Measurements from ENCODE around the gene PID1. TPM values are rescaled to one million over a fixed set of nuclear protein-coding genes. Genes with fewer than 3 reads are reported as not detected.

PID1 gene
- total RNA-seq, 1 donor from 2014 or later, result not detected

- Mint-ChIP-seq H3K4me3 (ENCODE audit: unreplicated experiment) (no peak overlapping the region), H3K4me1 (ENCODE audit: unreplicated experiment) (no peaks in the 10 kb centered on the region), H3K27me3 (ENCODE audit: unreplicated experiment) (no peaks in the 10 kb centered on the region), H3K36me3 (ENCODE audit: unreplicated experiment) (no peaks in the 10 kb centered on the region), H3K9me3 (ENCODE audit: unreplicated experiment) (peaks cover 26% of the 10 kb centered on the region), H3K27ac (ENCODE audit: unreplicated experiment) (no peak overlapping the region)
- DNase-seq (ENCODE audit: extremely low spot score, unreplicated experiment), result no peak
- no peak for TF ChIP-seq CTCF (IDR thresholded peaks at IDR 0.05)
Measured at GRCh38 chr2:229033816-229034215, 237.3 kb downstream of the PID1 start.

- no peaks in the 10 kb centered on the region for H3K27me3 Mint-ChIP-seq (ENCODE audit: unreplicated experiment)
- H3K4me1 Mint-ChIP-seq (ENCODE audit: unreplicated experiment), result no peaks in the 10 kb centered on the region
- DNase-seq (ENCODE audit: extremely low spot score, unreplicated experiment), result no peak
- no peak overlapping the region for H3K27ac Mint-ChIP-seq (ENCODE audit: unreplicated experiment)
- H3K4me3 Mint-ChIP-seq (ENCODE audit: unreplicated experiment), result no peak overlapping the region
- peaks cover 29% of the 10 kb centered on the region for H3K9me3 Mint-ChIP-seq (ENCODE audit: unreplicated experiment)
- no peaks in the 10 kb centered on the region for H3K36me3 Mint-ChIP-seq (ENCODE audit: unreplicated experiment)
- TF ChIP-seq CTCF (IDR thresholded peaks at IDR 0.05), result no peak
Measured at GRCh38 chr2:229032608-229033234, 238.4 kb downstream of the PID1 start.

- Mint-ChIP-seq H3K9me3 (ENCODE audit: unreplicated experiment) (peaks cover 44% of the 10 kb centered on the region), H3K36me3 (ENCODE audit: unreplicated experiment) (no peaks in the 10 kb centered on the region), H3K27ac (ENCODE audit: unreplicated experiment) (no peak overlapping the region), H3K4me1 (ENCODE audit: unreplicated experiment) (no peaks in the 10 kb centered on the region), H3K27me3 (ENCODE audit: unreplicated experiment) (no peaks in the 10 kb centered on the region), H3K4me3 (ENCODE audit: unreplicated experiment) (no peak overlapping the region)
- no peak for DNase-seq (ENCODE audit: extremely low spot score, unreplicated experiment)
- no peak for TF ChIP-seq CTCF (IDR thresholded peaks at IDR 0.05)
Measured at GRCh38 chr2:229027353-229028105, 243.6 kb downstream of the PID1 start.

GRCh38 chr2:229025653-229026052 lies 245.4 kb downstream of the PID1 start:
- Mint-ChIP-seq H3K9me3 (ENCODE audit: unreplicated experiment) (peaks cover 37% of the 10 kb centered on the region), H3K36me3 (ENCODE audit: unreplicated experiment) (no peaks in the 10 kb centered on the region), H3K4me3 (ENCODE audit: unreplicated experiment) (no peak overlapping the region), H3K27ac (ENCODE audit: unreplicated experiment) (no peak overlapping the region), H3K4me1 (ENCODE audit: unreplicated experiment) (no peaks in the 10 kb centered on the region), H3K27me3 (ENCODE audit: unreplicated experiment) (no peaks in the 10 kb centered on the region)
- TF ChIP-seq CTCF (IDR thresholded peaks at IDR 0.05), result no peak
- DNase-seq (ENCODE audit: extremely low spot score, unreplicated experiment), result no peak

- Mint-ChIP-seq H3K9me3 (ENCODE audit: unreplicated experiment) (peaks cover 45% of the 10 kb centered on the region), H3K4me1 (ENCODE audit: unreplicated experiment) (no peaks in the 10 kb centered on the region), H3K27ac (ENCODE audit: unreplicated experiment) (no peak overlapping the region), H3K27me3 (ENCODE audit: unreplicated experiment) (no peaks in the 10 kb centered on the region), H3K4me3 (ENCODE audit: unreplicated experiment) (no peak overlapping the region), H3K36me3 (ENCODE audit: unreplicated experiment) (no peaks in the 10 kb centered on the region)
- no peak for TF ChIP-seq CTCF (IDR thresholded peaks at IDR 0.05)
- DNase-seq (ENCODE audit: extremely low spot score, unreplicated experiment), result no peak
Measured at GRCh38 chr2:229022652-229023051, 248.4 kb downstream of the PID1 start.
